K562 treated with DMSO at 1 percent for 12 hours (cell line): ENCODE measurements around the gene MRPL30. TPM values are rescaled to one million over a fixed set of nuclear protein-coding genes. Genes with fewer than 3 reads are reported as not detected.

ENCODE experiments used
- total RNA-seq: library from RNA; unstranded; fragments of 300-600 nt; gene quantifications from 2 replicates; pipeline ENCODE4 v1.2.3, GENCODE V29; 2022; ENCODE audit not compliant: insufficient read depth

Gene MRPL30
- total RNA-seq, result 22.0 and 39.8 TPM in 2 replicates

GRCh38 chr2:99180755-99181623 is at the start of gene MRPL30, which contains the start of gene MITD1:
Gene MRPL30, plus strand, starts transcription at chr2:99181184. Its CDS starts 5,020 bp downstream, at chr2:99186204.
Gene MITD1, minus strand, starts transcription at chr2:99181058. Its CDS starts 77 bp downstream, at chr2:99180981.

GRCh38 chr2:99141110-99142108 is 39.6 kb upstream of the MRPL30 start, which contains the start of gene C2orf15:
Gene C2orf15, plus strand, starts transcription at chr2:99141707. Its CDS starts 8,852 bp downstream, at chr2:99150559.

GRCh38 chr2:99154643-99155536 is 26.1 kb upstream of the MRPL30 start, which contains the start of the genes LIPT1 and TSGA10:
Gene LIPT1, plus strand, starts transcription at chr2:99154967. Its CDS starts 6,991 bp downstream, at chr2:99161958.
Gene TSGA10, minus strand, starts transcription at chr2:99154942. Its CDS starts 45,503 bp downstream, at chr2:99109439.

Other genes with a start within 250 kb of the MRPL30 start
- not detected in 2 replicates for gene CRACDL, start 245.0 kb upstream of the MRPL30 start, total RNA-seq
- gene C2orf15, start 39.5 kb upstream of the MRPL30 start, total RNA-seq, result 0.68 TPM in 1 of 2 replicates, not detected in the other
- 0.79 TPM in 1 of 2 replicates, not detected in the other for gene TSGA10, start 26.2 kb upstream of the MRPL30 start, total RNA-seq
- gene LIPT1, start 26.2 kb upstream of the MRPL30 start, total RNA-seq, result 2.2 and 4.7 TPM in 2 replicates
- 11.5 and 32.3 TPM in 2 replicates for gene MITD1, start 126 bp upstream of the MRPL30 start, total RNA-seq
- gene LYG2, start 74.5 kb downstream of the MRPL30 start, total RNA-seq, result 1.8 and 2.9 TPM in 2 replicates
- 0.88 TPM in 1 of 2 replicates, not detected in the other for gene LYG1, start 120.0 kb downstream of the MRPL30 start, total RNA-seq
- 19.8 and 28.8 TPM in 2 replicates for gene TXNDC9, start 155.1 kb downstream of the MRPL30 start, total RNA-seq
- 29.2 and 36.0 TPM in 2 replicates for gene EIF5B, start 156.2 kb downstream of the MRPL30 start, total RNA-seq